Caco-2 (cell line): ENCODE measurements around the gene ATP8A1. TPM values are rescaled to one million over a fixed set of nuclear protein-coding genes. Genes with fewer than 3 reads are reported as not detected.

Source experiments
- BruUV-seq: library from RNA; stranded (reverse); fragments of 400-500 nt; replicated peaks from 2 replicates; lab custom pipeline; 2021; lab: Mats Ljungman, UMichigan
- CTCF ChIA-PET: fragments of 300-600 bp; sonication (Branson Sonifier 250); formaldehyde crosslinking; loops from one replicate; lab custom pipeline; 2022; ENCODE audit warnings: antibody characterized with exemption; lab: Charles Lee
- POLR2A ChIA-PET: fragments of 300-600 bp; sonication (Branson Sonifier 250); formaldehyde crosslinking; loops from one replicate; lab custom pipeline; 2022; ENCODE audit warnings: antibody characterized with exemption; lab: Charles Lee
- DNase-seq, 2 experiments: peaks; one replicate each; pipeline versions ENCODE4 v3.0.0 to v3.0.0-alpha.2; 2020 to 2022
- H3K27me3 ChIP-seq: replicated peaks from 2 replicates; pipeline ENCODE4 v1.6.0; 2011; ENCODE audit warnings: low read length; ENCODE audit not compliant: control insufficient read depth, insufficient read depth
- H3K36me3 ChIP-seq: 2 replicates; pipeline ENCODE4 v1.5.1; 2011; ENCODE audit warnings: low read length; ENCODE audit not compliant: control insufficient read depth, insufficient read depth
- H3K4me1 ChIP-seq: fragments of 250-450 bp; sonication (Bioruptor Pico); 2 replicates; pipeline ENCODE4 v1.5.1; 2020; ENCODE audit warnings: mild to moderate bottlenecking
- H3K4me3 ChIP-seq: 2 replicates; pipeline ENCODE4 v1.5.1; 2011; ENCODE audit warnings: low read depth, mild to moderate bottlenecking, control low read depth, low read length
- H3K9me3 ChIP-seq: fragments of 250-450 bp; sonication (Bioruptor Pico); 2 replicates; pipeline ENCODE4 v1.5.1; 2020; ENCODE audit warnings: mild to moderate bottlenecking, moderate library complexity
- H3K27ac Mint-ChIP-seq: one replicate; pipeline ENCODE4 v1.8.0; 2022; ENCODE audit warnings: mixed read lengths; ENCODE audit not compliant: unreplicated experiment
- H3K27me3 Mint-ChIP-seq: one replicate; pipeline ENCODE4 v1.8.0; 2022; ENCODE audit warnings: mixed read lengths; ENCODE audit not compliant: insufficient read depth, unreplicated experiment
- H3K36me3 Mint-ChIP-seq: one replicate; pipeline ENCODE4 v1.8.0; 2022; ENCODE audit warnings: mild to moderate bottlenecking, mixed read lengths; ENCODE audit not compliant: insufficient read depth, unreplicated experiment
- H3K4me1 Mint-ChIP-seq: one replicate; pipeline ENCODE4 v1.8.0; 2022; ENCODE audit warnings: low read depth, mixed read lengths; ENCODE audit not compliant: unreplicated experiment
- H3K4me3 Mint-ChIP-seq: one replicate; pipeline ENCODE4 v1.8.0; 2022; ENCODE audit warnings: mild to moderate bottlenecking, moderate library complexity, mixed read lengths; ENCODE audit not compliant: unreplicated experiment
- H3K9me3 Mint-ChIP-seq: one replicate; pipeline ENCODE4 v1.8.0; 2022; ENCODE audit warnings: mixed read lengths; ENCODE audit not compliant: unreplicated experiment
- intact Hi-C: fragments of 100-400 bp; cut with micrococcal nuclease; formaldehyde crosslinking; loops from one replicate; pipeline ENCODE4 v1.10.0; 2022; ENCODE audit not compliant: unreplicated experiment
- total RNA-seq: library from RNA; stranded (reverse); gene quantifications from 2 replicates; pipeline ENCODE4 v1.2.3, GENCODE V29; 2022
- TF ChIP-seq, protein P1 (sequence below), 2 experiments: fragments of 200-600 bp in 1 of 2; IDR thresholded peaks; 1 replicate in 1 of 2; 2 replicates in 1 of 2; pipeline versions ENCODE4 v1.5.1 to v1.8.0; 2011 to 2022; ENCODE audit warnings: antibody characterized with exemption in 1 of 2, control low read depth in 1 of 2, inconsistent platforms in 1 of 2, low read depth in 1 of 2, low read length in 1 of 2, mild to moderate bottlenecking in 1 of 2, moderate library complexity in 1 of 2; ENCODE audit not compliant: insufficient read depth in 1 of 2, severe bottlenecking in 1 of 2, unreplicated experiment in 1 of 2

ATP8A1 gene
- total RNA-seq, 1 experiment from 2014 or later: 9.3 TPM

DNA sequence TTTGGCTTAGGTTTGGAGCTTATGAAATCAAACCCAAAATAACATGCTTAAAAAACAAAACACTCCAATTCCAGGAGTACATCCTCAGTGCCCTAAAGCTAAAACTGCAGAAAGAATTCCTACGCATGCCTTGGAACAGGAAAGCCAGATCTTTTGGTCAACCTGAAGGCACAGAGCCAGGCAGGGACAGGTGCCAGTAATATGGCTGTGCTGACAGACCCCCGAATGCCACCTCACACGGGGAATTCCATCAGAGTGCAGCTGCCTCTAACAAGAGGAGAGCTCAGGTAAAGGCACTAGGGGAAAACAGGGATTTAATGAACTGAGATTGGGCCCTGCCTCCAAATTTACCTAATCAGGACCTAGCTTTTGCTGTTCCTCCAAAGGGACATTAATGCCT lies 182.5 kb downstream of the ATP8A1 start:
- POLR2A ChIA-PET: no interaction called here
- TF ChIP-seq, protein P1, sequence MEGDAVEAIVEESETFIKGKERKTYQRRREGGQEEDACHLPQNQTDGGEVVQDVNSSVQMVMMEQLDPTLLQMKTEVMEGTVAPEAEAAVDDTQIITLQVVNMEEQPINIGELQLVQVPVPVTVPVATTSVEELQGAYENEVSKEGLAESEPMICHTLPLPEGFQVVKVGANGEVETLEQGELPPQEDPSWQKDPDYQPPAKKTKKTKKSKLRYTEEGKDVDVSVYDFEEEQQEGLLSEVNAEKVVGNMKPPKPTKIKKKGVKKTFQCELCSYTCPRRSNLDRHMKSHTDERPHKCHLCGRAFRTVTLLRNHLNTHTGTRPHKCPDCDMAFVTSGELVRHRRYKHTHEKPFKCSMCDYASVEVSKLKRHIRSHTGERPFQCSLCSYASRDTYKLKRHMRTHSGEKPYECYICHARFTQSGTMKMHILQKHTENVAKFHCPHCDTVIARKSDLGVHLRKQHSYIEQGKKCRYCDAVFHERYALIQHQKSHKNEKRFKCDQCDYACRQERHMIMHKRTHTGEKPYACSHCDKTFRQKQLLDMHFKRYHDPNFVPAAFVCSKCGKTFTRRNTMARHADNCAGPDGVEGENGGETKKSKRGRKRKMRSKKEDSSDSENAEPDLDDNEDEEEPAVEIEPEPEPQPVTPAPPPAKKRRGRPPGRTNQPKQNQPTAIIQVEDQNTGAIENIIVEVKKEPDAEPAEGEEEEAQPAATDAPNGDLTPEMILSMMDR (IDR thresholded peaks at IDR 0.05; ENCODE audit: insufficient read depth in 1 of 2, low read depth in 1 of 2, low read length in 1 of 2, severe bottlenecking in 1 of 2, unreplicated experiment in 1 of 2): no peak
- no peaks in the 10 kb centered on the region for H3K9me3 ChIP-seq
- Mint-ChIP-seq H3K4me1 (peaks cover 6% of the 10 kb centered on the region), H3K27me3 (no peaks in the 10 kb centered on the region), H3K4me3 (no peak overlapping the region), H3K27ac (no peak overlapping the region), H3K36me3 (no peaks in the 10 kb centered on the region), H3K9me3 (no peaks in the 10 kb centered on the region)
- intact Hi-C loops: no loop called here
- no peaks in the 10 kb centered on the region for H3K36me3 ChIP-seq
- BruUV-seq: no TSS peak
- DNase-seq: no peak
- no peak overlapping the region for H3K4me3 ChIP-seq
- CTCF ChIA-PET: no interaction called here
- no peaks in the 10 kb centered on the region for H3K27me3 ChIP-seq
- no peaks in the 10 kb centered on the region for H3K4me1 ChIP-seq

DNA sequence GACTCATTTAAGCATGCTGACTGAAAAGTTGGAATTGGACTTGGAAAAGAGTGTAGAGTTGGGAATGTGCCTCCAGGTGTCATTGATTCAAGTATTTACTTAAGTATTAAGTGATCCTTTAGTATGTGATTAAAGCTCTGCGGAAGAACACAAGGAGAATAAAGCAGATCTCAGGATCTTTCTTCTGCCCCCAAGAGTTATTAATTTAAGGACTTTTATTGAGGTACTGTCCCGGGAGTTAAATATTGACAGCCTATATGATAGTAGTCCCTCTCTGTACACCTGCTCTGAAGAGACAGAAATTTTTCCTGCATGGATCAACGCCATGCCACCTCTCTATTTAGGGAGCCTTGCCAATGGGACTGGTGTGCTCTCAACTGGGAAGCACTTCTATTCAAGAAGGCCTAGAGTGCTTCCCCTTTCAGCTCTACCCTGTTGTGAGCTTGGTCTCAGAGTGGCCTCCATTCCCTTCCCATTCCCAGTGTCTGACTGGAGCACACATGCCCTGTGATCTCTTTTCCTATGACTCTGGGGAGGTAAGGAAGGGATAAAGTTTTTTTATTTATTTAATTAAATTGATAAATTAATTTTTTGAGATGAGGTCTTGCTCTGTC lies 183.7 kb downstream of the ATP8A1 start:
- no TSS peak for BruUV-seq
- no peaks in the 10 kb centered on the region for H3K36me3 ChIP-seq
- DNase-seq: no peak
- intact Hi-C loops: no loop called here
- Mint-ChIP-seq H3K9me3 (no peaks in the 10 kb centered on the region), H3K4me3 (no peak overlapping the region), H3K27me3 (no peaks in the 10 kb centered on the region), H3K36me3 (no peaks in the 10 kb centered on the region), H3K27ac (no peak overlapping the region), H3K4me1 (peaks cover 6% of the 10 kb centered on the region)
- TF ChIP-seq, protein P1 (IDR thresholded peaks at IDR 0.05; ENCODE audit: insufficient read depth in 1 of 2, low read depth in 1 of 2, low read length in 1 of 2, severe bottlenecking in 1 of 2, unreplicated experiment in 1 of 2): no peak
- ChIA-PET POLR2A (no interaction called here), CTCF (no interaction called here)
- H3K9me3 ChIP-seq: no peaks in the 10 kb centered on the region
- no peak overlapping the region for H3K4me3 ChIP-seq
- H3K4me1 ChIP-seq: no peaks in the 10 kb centered on the region
- no peaks in the 10 kb centered on the region for H3K27me3 ChIP-seq

DNA sequence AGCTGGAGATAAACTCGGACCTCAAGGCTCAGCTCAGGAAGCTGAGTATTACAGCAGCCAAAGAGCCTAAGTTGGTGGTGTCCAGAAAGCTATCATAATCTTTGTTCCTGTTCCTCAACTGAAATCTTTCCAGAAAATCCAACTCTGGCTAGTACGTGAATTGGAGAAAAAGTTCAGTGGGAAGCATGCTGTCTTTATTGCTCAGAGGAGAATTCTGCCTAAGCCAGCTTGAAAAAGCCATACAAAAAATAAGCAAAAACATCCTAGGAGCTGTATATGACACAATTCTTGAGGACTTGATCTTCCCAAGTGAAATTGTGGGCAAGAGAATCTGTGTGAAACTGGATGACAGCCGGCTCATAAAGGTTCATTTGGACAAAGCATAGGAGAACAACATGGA lies 185.0 kb downstream of the ATP8A1 start:
- Mint-ChIP-seq H3K36me3 (no peaks in the 10 kb centered on the region), H3K4me3 (no peak overlapping the region), H3K9me3 (no peaks in the 10 kb centered on the region), H3K27ac (no peak overlapping the region), H3K4me1 (peaks cover 6% of the 10 kb centered on the region), H3K27me3 (no peaks in the 10 kb centered on the region)
- Histone ChIP-seq H3K9me3 (no peaks in the 10 kb centered on the region), H3K4me3 (no peak overlapping the region), H3K27me3 (no peaks in the 10 kb centered on the region), H3K36me3 (no peaks in the 10 kb centered on the region), H3K4me1 (no peaks in the 10 kb centered on the region)
- ChIA-PET POLR2A (no interaction called here), CTCF (no interaction called here)
- intact Hi-C loops: no loop called here
- no peak for DNase-seq
- BruUV-seq: no TSS peak
- TF ChIP-seq, protein P1 (IDR thresholded peaks at IDR 0.05; ENCODE audit: insufficient read depth in 1 of 2, low read depth in 1 of 2, low read length in 1 of 2, severe bottlenecking in 1 of 2, unreplicated experiment in 1 of 2): no peak
